Spinal cord (tissue), 10 donors: ENCODE measurements around the gene OCIAD2. TPM values are rescaled to one million over a fixed set of nuclear protein-coding genes. Genes with fewer than 3 reads are reported as not detected.
A peak's percentile ranks its signal among the peaks of the same experiment; 100 is the strongest.
"Not testable (repeated sequence)": the region's sequence is repeated elsewhere in the genome, so short reads cannot be mapped to it uniquely, and the experiment has no call there.

Source experiments
- DNase-seq, 6 donors: peaks; one replicate each; pipeline versions ENCODE4 v3.0.0 to v3.0.0-alpha.2; 2013 to 2015; ENCODE audit warnings: low spot score in 6 of 6, low read depth in 4 of 6
- H3K27ac ChIP-seq: one replicate; pipeline ENCODE4 v1.5.1; 2013; ENCODE audit warnings: low read depth, low read length, control low read depth
- H3K27me3 ChIP-seq: one replicate; pipeline ENCODE4 v1.6.1; 2013; ENCODE audit warnings: low read length; ENCODE audit not compliant: control insufficient read depth, insufficient read depth
- H3K36me3 ChIP-seq: one replicate; pipeline ENCODE4 v1.6.1; 2013; ENCODE audit warnings: low read length; ENCODE audit not compliant: control insufficient read depth, insufficient read depth
- H3K4me1 ChIP-seq: one replicate; pipeline ENCODE4 v1.6.1; 2013; ENCODE audit warnings: low read length; ENCODE audit not compliant: control insufficient read depth, insufficient read depth
- H3K4me3 ChIP-seq: one replicate; pipeline ENCODE4 v1.5.1; 2013; ENCODE audit warnings: low read depth, low read length, control low read depth
- H3K9me3 ChIP-seq: one replicate; pipeline ENCODE4 v1.6.1; 2013; ENCODE audit warnings: low read length; ENCODE audit not compliant: control insufficient read depth, insufficient read depth
- WGBS: methylation state at CpG from one replicate; pipeline ENCODE4 v1.1.5; 2013; ENCODE audit warnings: missing lambda C conversion rate; ENCODE audit not compliant: insufficient coverage; 5-methylcytosine and 5-hydroxymethylcytosine counted together
- polyA plus RNA-seq, 2 donors: library from polyadenylated mRNA; unstranded; fragments of 120-200 nt; gene quantifications; one replicate each; pipeline ENCODE4 v1.2.1, GENCODE V29; 2013; ENCODE audit not compliant: insufficient read length in 2 of 2
- total RNA-seq, 2 donors: library from RNA; depleted of rRNA in 1 of 2; stranded (reverse); fragments of 120-200 nt in 1 of 2; fragments of >200 nt in 1 of 2; gene quantifications; one replicate each; pipeline versions ENCODE4 v1.2.3 to v1.2.4, GENCODE V29; 2013 to 2014
- donor health status: healthy.

OCIAD2 gene
- total and polyA plus RNA-seq, 4 donors: 16.4 to 117 (median 64.2) TPM

DNA sequence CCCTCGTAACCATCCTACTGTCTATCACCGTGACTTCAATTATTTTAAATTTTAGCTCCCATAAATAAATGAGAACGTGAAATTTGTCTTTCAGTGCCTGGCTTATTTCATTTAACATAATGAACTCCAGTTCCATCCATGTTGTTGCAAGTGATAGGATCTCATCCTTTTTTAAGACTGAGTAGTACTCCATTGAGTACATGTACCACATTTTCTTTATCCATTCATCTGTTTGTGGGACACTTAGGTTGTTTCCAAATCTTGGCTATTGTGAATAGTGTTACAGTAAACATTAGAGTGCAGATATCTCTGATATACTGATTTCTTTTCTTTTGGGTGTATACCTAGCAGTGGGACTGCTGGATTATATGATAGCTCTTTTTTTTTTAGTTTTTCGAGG lies 42.8 kb downstream of the OCIAD2 start:
- H3K9me3 ChIP-seq: peaks cover 3% of the 10 kb centered on the region
- no peaks in the 10 kb centered on the region for H3K4me1 ChIP-seq
- WGBS: 95% methylated on average over 2 of the region's 4 CpGs
- peaks cover 2% of the 10 kb centered on the region for H3K36me3 ChIP-seq
- no peaks in the 10 kb centered on the region for H3K27me3 ChIP-seq
- no peak overlapping the region for H3K27ac ChIP-seq
- H3K4me3 ChIP-seq: no peak overlapping the region
- DNase-seq: no peak

GRCh38 chr4:48862661-48863060 lies 43.9 kb downstream of the OCIAD2 start:
- Histone ChIP-seq H3K27me3 (no peaks in the 10 kb centered on the region), H3K4me1 (no peaks in the 10 kb centered on the region), H3K36me3 (peaks cover 10% of the 10 kb centered on the region), H3K9me3 (peaks cover 3% of the 10 kb centered on the region), H3K4me3 (no peak overlapping the region), H3K27ac (no peak overlapping the region)
- no peak for DNase-seq
- WGBS: 67% methylated on average over 1 of the region's 1 CpG

GRCh38 chr4:48862038-48862437 lies 44.5 kb downstream of the OCIAD2 start:
- no peak for DNase-seq
- no peaks in the 10 kb centered on the region for H3K27me3 ChIP-seq

GRCh38 chr4:48858130-48858529 lies 48.4 kb downstream of the OCIAD2 start:
- Histone ChIP-seq H3K27ac (no peak overlapping the region), H3K27me3 (no peaks in the 10 kb centered on the region), H3K4me1 (no peaks in the 10 kb centered on the region), H3K36me3 (peaks cover 24% of the 10 kb centered on the region), H3K4me3 (no peak overlapping the region), H3K9me3 (no peaks in the 10 kb centered on the region)
- 96% methylated on average over 5 of the region's 7 CpGs for WGBS
- no peak for DNase-seq

More at GRCh38 chr4:48862038-48862437, 44.5 kb downstream of the OCIAD2 start:
- Histone ChIP-seq H3K4me1 (no peaks in the 10 kb centered on the region), H3K9me3 (peaks cover 3% of the 10 kb centered on the region), H3K36me3 (peaks cover 13% of the 10 kb centered on the region), H3K27ac (no peak overlapping the region), H3K4me3 (no peak overlapping the region)
- WGBS: 80% methylated on average over 1 of the region's 3 CpGs

DNA sequence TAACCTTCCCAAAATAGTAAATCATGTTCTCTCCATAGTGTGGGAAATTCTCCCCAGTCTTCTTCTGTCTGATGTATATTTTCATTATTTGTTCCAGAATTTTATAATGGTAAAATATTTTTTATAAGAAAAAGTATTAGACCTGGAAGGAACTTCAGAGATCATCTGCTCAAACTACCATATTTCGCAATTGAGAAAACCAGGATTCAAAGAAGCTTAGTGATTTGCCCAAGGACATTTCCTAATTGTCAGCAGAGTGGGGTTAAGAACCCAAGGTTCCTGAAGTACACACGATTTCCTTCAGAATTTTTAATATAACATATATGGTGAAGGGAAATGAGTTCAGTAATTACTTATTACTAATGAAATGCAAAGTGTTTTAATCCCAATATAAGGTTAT lies 51.6 kb downstream of the OCIAD2 start:
- no peak overlapping the region for H3K4me3 ChIP-seq
- H3K4me1 ChIP-seq: no peaks in the 10 kb centered on the region
- H3K36me3 ChIP-seq: peaks cover 36% of the 10 kb centered on the region
- H3K27ac ChIP-seq: no peak overlapping the region
- no CpG with 5 or more reads among the region's 2 CpGs for WGBS
- no peaks in the 10 kb centered on the region for H3K27me3 ChIP-seq
- H3K9me3 ChIP-seq: no peaks in the 10 kb centered on the region
- DNase-seq: no peak

DNA sequence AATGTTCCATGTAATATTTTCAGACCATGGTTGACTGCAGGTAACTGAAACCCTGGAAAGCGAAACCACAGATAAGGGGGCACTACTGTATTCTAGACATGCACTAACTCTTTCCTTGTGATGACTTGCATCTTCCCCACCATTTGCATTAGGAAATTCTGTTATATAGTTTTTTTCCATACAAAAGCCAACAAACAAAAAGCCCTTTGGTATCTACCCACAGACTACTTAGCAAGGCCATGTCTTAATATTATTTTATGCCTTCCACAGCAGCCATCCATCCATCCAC lies 52.2 kb downstream of the OCIAD2 start:
- no CpG with 5 or more reads among the region's 1 CpG for WGBS
- Histone ChIP-seq H3K27ac (no peak overlapping the region), H3K36me3 (peaks cover 36% of the 10 kb centered on the region), H3K4me1 (no peaks in the 10 kb centered on the region), H3K9me3 (no peaks in the 10 kb centered on the region), H3K4me3 (no peak overlapping the region), H3K27me3 (no peaks in the 10 kb centered on the region)
- DNase-seq: no peak

GRCh38 chr4:48853604-48854394 lies 52.8 kb downstream of the OCIAD2 start:
- H3K4me1 ChIP-seq: no peaks in the 10 kb centered on the region
- WGBS: 100% methylated on average over 1 of the region's 4 CpGs
- H3K27me3 ChIP-seq: no peaks in the 10 kb centered on the region
- H3K9me3 ChIP-seq: no peaks in the 10 kb centered on the region
- no peak for DNase-seq
- H3K4me3 ChIP-seq: no peak overlapping the region
- peaks cover 36% of the 10 kb centered on the region for H3K36me3 ChIP-seq
- no peak overlapping the region for H3K27ac ChIP-seq

- Histone ChIP-seq H3K4me1 (no peaks in the 10 kb centered on the region), H3K4me3 (no peak overlapping the region), H3K9me3 (no peaks in the 10 kb centered on the region), H3K27me3 (no peaks in the 10 kb centered on the region), H3K27ac (no peak overlapping the region), H3K36me3 (peaks cover 25% of the 10 kb centered on the region)
- no CpG with 5 or more reads among the region's 1 CpG for WGBS
- no peak for DNase-seq
Measured at GRCh38 chr4:48851651-48852050, 54.9 kb downstream of the OCIAD2 start.

DNA sequence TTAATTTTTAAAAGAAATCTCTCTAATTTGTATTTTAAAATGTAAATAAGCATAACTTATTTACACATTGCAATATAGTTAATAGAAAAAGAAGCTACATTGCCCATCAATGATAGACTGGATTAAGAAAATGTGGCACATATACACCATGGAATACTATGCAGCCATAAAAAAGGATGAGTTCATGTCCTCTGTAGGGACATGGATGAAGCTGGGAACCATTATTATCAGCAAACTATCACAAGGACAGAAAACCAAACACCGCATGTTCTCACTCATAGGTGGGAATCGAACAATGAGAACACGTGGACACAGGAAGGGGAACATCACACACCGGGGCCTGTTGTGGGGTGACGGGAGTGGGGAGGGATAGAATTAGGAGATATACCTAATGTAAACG lies 57.8 kb downstream of the OCIAD2 start:
- H3K9me3 ChIP-seq, DNase-seq, H3K27ac ChIP-seq, H3K27me3 ChIP-seq, H3K4me3 ChIP-seq, H3K4me1 ChIP-seq: not testable (repeated sequence)
- peaks cover 20% of the 10 kb centered on the region for H3K36me3 ChIP-seq
- WGBS: no CpG with 5 or more reads among the region's 6 CpGs

- peaks cover 9% of the 10 kb centered on the region for H3K36me3 ChIP-seq
- no peaks in the 10 kb centered on the region for H3K27me3 ChIP-seq
- WGBS: 80% methylated on average over 2 of the region's 2 CpGs
- H3K27ac ChIP-seq: no peak overlapping the region
- H3K4me3 ChIP-seq: no peak overlapping the region
- no peaks in the 10 kb centered on the region for H3K4me1 ChIP-seq
- H3K9me3 ChIP-seq: no peaks in the 10 kb centered on the region
- DNase-seq: peak in 1 of 6 donors; percentile 43
Measured at GRCh38 chr4:48844843-48845242, 61.7 kb downstream of the OCIAD2 start.
